MM.1S (cell line): ENCODE results near the gene PRKG1.

Experiments
- EZH2 ChIP-seq: fragments of 300-600 bp; sonication (generic); optimal IDR thresholded peaks from 2 replicates; pipeline ENCODE3; 2017; ENCODE audit warnings: low read depth, mild to moderate bottlenecking, antibody characterized with exemption, low read length, mixed read lengths
- EZH2phosphoT487 ChIP-seq: fragments of 300-600 bp; sonication (generic); IDR thresholded peaks from 2 replicates; pipeline ENCODE4 v1.6.1; 2018; ENCODE audit warnings: antibody characterized with exemption, low read length
- TF ChIP-seq, protein P1 (sequence below): fragments of 300-600 bp; sonication (generic); IDR thresholded peaks from 2 replicates; pipeline ENCODE4 v1.5.1; 2016; ENCODE audit warnings: antibody characterized with exemption, low read length, mixed read lengths

DNA sequence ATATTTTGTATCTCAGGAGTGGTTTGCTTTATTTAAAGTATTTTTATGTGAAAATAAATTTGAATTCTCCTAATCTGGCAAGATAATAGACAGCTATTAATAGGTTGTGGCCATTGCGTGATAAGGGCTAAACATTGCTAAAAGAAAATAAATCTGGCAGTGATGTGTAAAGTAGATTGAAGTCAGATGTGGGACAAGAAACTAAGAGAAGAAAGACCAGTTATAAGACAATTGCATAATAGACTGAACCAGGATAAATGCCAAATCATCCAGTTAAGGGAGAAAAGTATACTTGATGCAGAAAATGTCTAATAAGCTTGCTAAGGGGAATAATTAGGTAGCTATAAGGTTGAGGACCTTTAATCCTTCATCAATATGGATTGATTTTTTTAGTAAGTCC, 822.6 kb downstream of the PRKG1 start:
- TF ChIP-seq, protein P1, sequence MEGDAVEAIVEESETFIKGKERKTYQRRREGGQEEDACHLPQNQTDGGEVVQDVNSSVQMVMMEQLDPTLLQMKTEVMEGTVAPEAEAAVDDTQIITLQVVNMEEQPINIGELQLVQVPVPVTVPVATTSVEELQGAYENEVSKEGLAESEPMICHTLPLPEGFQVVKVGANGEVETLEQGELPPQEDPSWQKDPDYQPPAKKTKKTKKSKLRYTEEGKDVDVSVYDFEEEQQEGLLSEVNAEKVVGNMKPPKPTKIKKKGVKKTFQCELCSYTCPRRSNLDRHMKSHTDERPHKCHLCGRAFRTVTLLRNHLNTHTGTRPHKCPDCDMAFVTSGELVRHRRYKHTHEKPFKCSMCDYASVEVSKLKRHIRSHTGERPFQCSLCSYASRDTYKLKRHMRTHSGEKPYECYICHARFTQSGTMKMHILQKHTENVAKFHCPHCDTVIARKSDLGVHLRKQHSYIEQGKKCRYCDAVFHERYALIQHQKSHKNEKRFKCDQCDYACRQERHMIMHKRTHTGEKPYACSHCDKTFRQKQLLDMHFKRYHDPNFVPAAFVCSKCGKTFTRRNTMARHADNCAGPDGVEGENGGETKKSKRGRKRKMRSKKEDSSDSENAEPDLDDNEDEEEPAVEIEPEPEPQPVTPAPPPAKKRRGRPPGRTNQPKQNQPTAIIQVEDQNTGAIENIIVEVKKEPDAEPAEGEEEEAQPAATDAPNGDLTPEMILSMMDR, result no peak
- no peak for TF ChIP-seq EZH2
- no peak for TF ChIP-seq EZH2phosphoT487
